T-cell (primary cell): Measurements from ENCODE around the gene STON2. TPM values are rescaled to one million over a fixed set of nuclear protein-coding genes. Genes with fewer than 3 reads are reported as not detected.

Source experiments
- ATAC-seq, 4 experiments: fragments of 200-7000 bp in 3 of 4; fragments of 150-1000 bp in 1 of 4; cut with Tn5 transposase; replicated peaks in 1 of 4; 1 replicate in 3 of 4; 2 replicates in 1 of 4; pipeline ENCODE4 v1.10.0; 2021; ENCODE audit warnings: moderate library complexity in 3 of 4, mild to moderate bottlenecking in 2 of 4, moderate number of reproducible peaks in 1 of 4
- CTCF ChIA-PET, 2 donors: fragments of 300-600 bp; sonication (Branson Sonifier 250); formaldehyde crosslinking; loops; one replicate each; lab custom pipeline; 2022; ENCODE audit warnings: antibody characterized with exemption in 2 of 2; lab: Charles Lee
- POLR2A ChIA-PET, 2 donors: fragments of 300-600 bp; sonication (Branson Sonifier 250); formaldehyde crosslinking; loops; one replicate each; lab custom pipeline; 2022; ENCODE audit warnings: antibody characterized with exemption in 2 of 2; lab: Charles Lee
- DNase-seq, 35 experiments: peaks; one replicate each; pipeline versions ENCODE4 v3.0.0 to v3.0.0-alpha.2; 2013 to 2023
- H3K27ac ChIP-seq: one replicate; pipeline ENCODE4 v1.5.1; 2013; ENCODE audit warnings: low read length
- H3K27me3 ChIP-seq, 2 experiments: replicated peaks in 1 of 2; 1 replicate in 1 of 2; 2 replicates in 1 of 2; pipeline versions ENCODE4 v1.6.1 to v1.7.0; 2013; ENCODE audit warnings: low read length in 1 of 2, mixed read lengths in 1 of 2; ENCODE audit not compliant: control insufficient read depth in 2 of 2, insufficient read depth in 2 of 2; ENCODE audit errors: extremely low read depth in 1 of 2
- H3K36me3 ChIP-seq, 2 donors: 1 replicate in 1 of 2; 2 replicates in 1 of 2; pipeline versions ENCODE4 v1.6.1 to v1.7.0; 2013; ENCODE audit warnings: low read length in 1 of 2; ENCODE audit not compliant: control insufficient read depth in 2 of 2, insufficient read depth in 1 of 2; ENCODE audit errors: extremely low read depth in 1 of 2
- H3K4me1 ChIP-seq, 2 experiments: 1 replicate in 1 of 2; 2 replicates in 1 of 2; pipeline versions ENCODE4 v1.6.1 to v1.7.0; 2013; ENCODE audit warnings: low read length in 2 of 2, mixed read lengths in 1 of 2; ENCODE audit not compliant: insufficient read depth in 2 of 2, control insufficient read depth in 1 of 2; ENCODE audit errors: extremely low read depth in 1 of 2
- H3K4me3 ChIP-seq, 2 donors: 1 replicate in 1 of 2; 2 replicates in 1 of 2; pipeline versions ENCODE4 v1.5.1 to v1.7.0; 2013; ENCODE audit warnings: mild to moderate bottlenecking in 2 of 2, low read length in 1 of 2, moderate library complexity in 1 of 2; ENCODE audit not compliant: control insufficient read depth in 1 of 2; ENCODE audit errors: extremely low read depth in 1 of 2
- H3K9me3 ChIP-seq: 2 replicates; pipeline ENCODE4 v1.7.0; 2013
- H3K27ac Mint-ChIP-seq, 2 donors: one replicate each; pipeline ENCODE4 v1.8.0; 2020 to 2021; ENCODE audit warnings: mild to moderate bottlenecking in 2 of 2, mixed read lengths in 2 of 2
- H3K27me3 Mint-ChIP-seq, 2 donors: one replicate each; pipeline ENCODE4 v1.8.0; 2021 to 2022; ENCODE audit warnings: mixed read lengths in 2 of 2
- H3K36me3 Mint-ChIP-seq: one replicate; pipeline ENCODE4 v1.8.0; 2021; ENCODE audit warnings: mixed read lengths
- H3K4me1 Mint-ChIP-seq, 3 donors: one replicate each; pipeline ENCODE4 v1.8.0; 2020 to 2022; ENCODE audit warnings: mixed read lengths in 3 of 3, mild to moderate bottlenecking in 1 of 3
- H3K4me3 Mint-ChIP-seq, 3 donors: one replicate each; pipeline ENCODE4 v1.8.0; 2020 to 2022; ENCODE audit warnings: mild to moderate bottlenecking in 3 of 3, mixed read lengths in 3 of 3, moderate library complexity in 3 of 3
- H3K9me3 Mint-ChIP-seq, 3 donors: one replicate each; pipeline ENCODE4 v1.8.0; 2020 to 2022; ENCODE audit warnings: mixed read lengths in 3 of 3
- WGBS: methylation state at CpG from one replicate; pipeline ENCODE4 v1.1.5; 2013; ENCODE audit warnings: missing lambda C conversion rate; ENCODE audit not compliant: insufficient coverage; 5-methylcytosine and 5-hydroxymethylcytosine counted together
- total RNA-seq, 35 experiments: library from RNA in 6 of 35; stranded (reverse) in 6 of 35; fragments of 120-200 nt in 1 of 35; gene quantifications; one replicate each; pipeline versions ENCODE4 v1.2.1 to v1.2.4 and lab custom pipeline; 2013 to 2026

STON2 gene
- total RNA-seq, 5 donors from 2014 or later (not counting 1 experiment from before 2014, with no cell fraction given): 0.22 to 1.8 (median 0.40) TPM

DNA sequence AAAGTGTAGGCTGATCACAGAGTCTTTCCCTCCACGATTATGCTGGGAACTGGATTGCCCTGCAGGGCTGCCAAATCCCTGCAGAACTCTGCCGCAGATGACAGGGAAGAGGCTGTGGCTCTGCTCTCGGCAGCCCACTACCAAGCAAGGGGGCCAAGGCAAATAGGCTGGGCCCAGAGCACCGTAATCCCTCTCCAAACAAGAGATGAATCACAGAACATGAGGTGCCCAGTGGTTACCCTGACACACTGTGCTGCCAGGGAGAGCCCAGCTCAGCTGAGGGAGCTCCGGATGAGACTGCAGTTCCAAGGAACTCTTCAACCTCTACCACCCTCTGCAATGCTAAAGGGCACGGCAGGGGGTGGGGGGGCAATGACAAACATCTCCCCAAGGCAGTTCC is 33.9 kb downstream of the STON2 start:
- H3K4me1 ChIP-seq: no peaks in the 10 kb centered on the region
- no peaks in the 10 kb centered on the region for H3K9me3 ChIP-seq
- peaks cover 0 to 19% of the 10 kb centered on the region in 2 experiments for H3K27me3 ChIP-seq
- no peak overlapping the region for H3K4me3 ChIP-seq
- no peaks in the 10 kb centered on the region for H3K36me3 ChIP-seq
- Mint-ChIP-seq H3K27me3 (peaks cover 14 to 17% of the 10 kb centered on the region in 2 donors), H3K4me1 (no peaks in the 10 kb centered on the region), H3K27ac (no peak overlapping the region), H3K4me3 (no peak overlapping the region), H3K9me3 (no peaks in the 10 kb centered on the region), H3K36me3 (no peaks in the 10 kb centered on the region)
- POLR2A ChIA-PET: interaction anchor here in 1 of 2 donors (0.9 kb wide), 1 partner anchor 19 kb away, joined by 3 read pairs; no protein-coding TSS in a partner anchor
- ATAC-seq (no peak), DNase-seq (no peak)
- CTCF ChIA-PET: no interaction called here
- H3K27ac ChIP-seq: no peak overlapping the region
- WGBS: 68% methylated on average over 3 of the region's 6 CpGs

DNA sequence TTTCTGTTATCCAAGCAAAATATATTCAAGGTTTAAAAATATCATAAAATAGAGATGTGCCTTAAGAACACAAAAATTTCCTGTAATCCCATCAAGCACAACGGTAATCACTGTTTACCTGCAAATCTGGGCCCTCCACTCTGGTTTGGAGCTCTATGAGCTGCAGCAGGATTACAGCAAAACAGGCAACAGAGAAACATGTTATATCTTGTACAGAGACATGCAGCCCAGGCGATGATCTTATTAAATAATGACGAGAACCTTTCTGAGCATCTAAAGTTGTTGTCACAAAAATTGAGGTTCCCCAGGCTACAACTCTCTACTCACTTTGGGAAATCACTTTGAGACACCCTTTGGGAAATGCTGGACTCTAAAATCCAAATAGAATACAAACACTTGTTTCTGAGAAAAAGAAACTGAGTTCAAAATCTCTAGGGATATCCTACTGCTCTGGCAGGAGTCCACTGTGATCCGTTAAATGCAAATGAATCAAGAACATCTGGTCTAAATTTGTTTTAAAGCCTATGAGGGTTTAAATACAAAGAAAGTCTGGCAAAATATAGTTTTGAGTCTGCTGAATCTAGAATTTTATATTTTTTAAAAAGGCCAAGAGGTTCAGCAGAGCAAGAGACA is 36.3 kb downstream of the STON2 start:
- no peaks in the 10 kb centered on the region for H3K36me3 ChIP-seq
- Mint-ChIP-seq H3K4me1 (no peaks in the 10 kb centered on the region), H3K4me3 (no peak overlapping the region), H3K9me3 (no peaks in the 10 kb centered on the region), H3K27ac (no peak overlapping the region), H3K27me3 (peaks cover 7 to 8% of the 10 kb centered on the region in 2 donors), H3K36me3 (no peaks in the 10 kb centered on the region)
- DNase-seq: no peak
- ChIA-PET POLR2A (interaction anchor here in 1 of 2 donors (0.7 kb wide), 1 partner anchor 21 kb away, joined by 3 read pairs; no protein-coding TSS in a partner anchor), CTCF (no interaction called here)
- H3K27ac ChIP-seq: no peak overlapping the region
- H3K4me1 ChIP-seq: no peaks in the 10 kb centered on the region
- peaks cover 0 to 15% of the 10 kb centered on the region in 2 experiments for H3K27me3 ChIP-seq
- 83% methylated on average over 4 of the region's 4 CpGs for WGBS
- no peak overlapping the region for H3K4me3 ChIP-seq
- ATAC-seq: no peak
- no peaks in the 10 kb centered on the region for H3K9me3 ChIP-seq

DNA sequence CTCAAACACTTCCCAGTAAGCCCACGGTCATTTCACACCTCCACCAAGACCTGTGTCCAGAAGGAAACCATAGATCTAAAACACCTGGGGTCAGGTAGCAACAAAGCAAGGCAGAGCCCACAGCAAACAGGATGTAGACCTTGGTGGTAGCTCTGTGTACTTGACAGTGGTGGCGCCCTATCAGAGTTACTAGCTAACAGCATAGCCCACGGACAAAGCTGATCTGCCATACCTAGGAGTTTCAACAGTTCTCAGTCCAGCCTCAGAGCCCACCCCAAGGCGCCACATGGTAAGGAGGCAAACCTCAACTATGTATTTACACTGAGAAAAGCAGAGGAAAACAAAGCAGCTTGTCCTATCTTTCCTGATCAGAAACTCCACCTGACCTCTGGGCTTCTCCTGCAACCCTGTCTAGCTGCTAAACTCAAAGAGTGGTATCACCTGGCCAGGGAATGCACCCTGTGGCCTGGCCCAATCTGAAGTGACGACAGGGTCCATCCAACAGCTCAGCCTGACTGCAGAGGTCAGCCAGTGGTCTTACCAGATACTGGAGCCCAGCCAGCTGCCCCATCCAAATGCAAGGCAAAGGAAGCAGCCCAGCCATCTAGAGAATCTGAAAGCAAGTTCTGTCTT is 46.3 kb downstream of the STON2 start:
- ChIA-PET CTCF (no interaction called here), POLR2A (no interaction called here)
- Histone ChIP-seq H3K4me1 (no peaks in the 10 kb centered on the region), H3K27me3 (no peaks in the 10 kb centered on the region), H3K4me3 (no peak overlapping the region), H3K9me3 (no peaks in the 10 kb centered on the region), H3K36me3 (no peaks in the 10 kb centered on the region), H3K27ac (no peak overlapping the region)
- Mint-ChIP-seq H3K9me3 (peaks cover 0 to 17% (median 10%) of the 10 kb centered on the region in 3 donors), H3K4me3 (no peak overlapping the region), H3K27me3 (peaks cover 0 to 3% of the 10 kb centered on the region in 2 donors), H3K27ac (no peak overlapping the region), H3K4me1 (no peaks in the 10 kb centered on the region), H3K36me3 (no peaks in the 10 kb centered on the region)
- 78% methylated on average over 3 of the region's 5 CpGs for WGBS
- ATAC-seq (no peak), DNase-seq (no peak)

DNA sequence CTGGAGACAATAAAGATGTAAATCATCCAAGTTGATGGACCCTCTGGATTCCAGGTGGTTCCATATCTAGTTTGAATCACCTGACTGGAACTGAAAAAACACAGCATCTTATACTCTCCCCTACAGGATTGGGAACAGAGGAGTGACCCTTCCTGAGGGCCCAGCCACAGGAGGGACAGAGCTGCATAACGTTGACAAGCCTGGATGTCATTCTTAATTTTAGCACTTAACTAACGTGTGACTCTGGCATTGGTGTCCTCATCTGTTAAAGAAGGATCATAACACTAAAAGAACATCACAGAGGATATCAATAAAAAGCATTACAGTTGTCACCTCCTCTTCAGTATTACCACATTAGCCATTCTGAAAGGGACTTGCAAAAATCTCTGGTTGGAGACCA is 47.7 kb downstream of the STON2 start:
- no peak for ATAC-seq
- CTCF ChIA-PET: no interaction called here

DNA sequence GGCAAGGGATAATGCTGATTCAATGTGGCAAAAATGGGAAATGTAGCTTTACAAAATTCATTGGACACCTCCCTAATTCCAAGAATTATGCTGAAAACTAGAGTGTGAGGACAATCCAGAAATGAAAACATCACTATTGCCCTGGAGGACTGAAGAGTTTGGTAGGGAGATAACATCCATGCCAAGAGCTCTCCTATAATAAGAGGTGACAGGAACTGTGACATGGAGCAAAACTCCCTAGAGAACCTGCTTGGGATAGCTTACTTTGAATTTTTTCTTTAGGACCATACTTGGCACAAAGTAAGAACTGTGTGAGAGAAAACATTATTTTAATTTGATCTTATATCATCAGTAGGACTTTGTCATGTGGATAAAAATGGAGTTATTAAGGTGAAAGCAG is 48.9 kb downstream of the STON2 start:
- CTCF ChIA-PET: no interaction called here
- Mint-ChIP-seq H3K4me1 (no peaks in the 10 kb centered on the region), H3K9me3 (peaks cover 0 to 17% (median 10%) of the 10 kb centered on the region in 3 donors), H3K27ac (no peak overlapping the region), H3K4me3 (no peak overlapping the region), H3K27me3 (peaks cover under 1 to 5% of the 10 kb centered on the region in 2 donors), H3K36me3 (no peaks in the 10 kb centered on the region)
- Histone ChIP-seq H3K36me3 (no peaks in the 10 kb centered on the region), H3K27ac (no peak overlapping the region), H3K9me3 (no peaks in the 10 kb centered on the region), H3K4me1 (no peaks in the 10 kb centered on the region), H3K27me3 (no peaks in the 10 kb centered on the region), H3K4me3 (no peak overlapping the region)
- DNase-seq: no peak
- ATAC-seq: no peak
- POLR2A ChIA-PET: no interaction called here

More for the DNA sequence above, 47.7 kb downstream of the STON2 start:
- H3K4me3 ChIP-seq: no peak overlapping the region
- H3K27me3 ChIP-seq: no peaks in the 10 kb centered on the region
- H3K4me1 Mint-ChIP-seq: no peaks in the 10 kb centered on the region
- H3K36me3 ChIP-seq: no peaks in the 10 kb centered on the region
- H3K9me3 ChIP-seq: no peaks in the 10 kb centered on the region
- H3K27ac Mint-ChIP-seq: no peak overlapping the region
- no peak for DNase-seq
- H3K27me3 Mint-ChIP-seq: peaks cover 0 to 3% of the 10 kb centered on the region in 2 donors
- H3K36me3 Mint-ChIP-seq: no peaks in the 10 kb centered on the region
- peaks cover 0 to 17% (median 10%) of the 10 kb centered on the region in 3 donors for H3K9me3 Mint-ChIP-seq
- POLR2A ChIA-PET: no interaction called here
- H3K4me1 ChIP-seq: no peaks in the 10 kb centered on the region
- no peak overlapping the region for H3K4me3 Mint-ChIP-seq
- no peak overlapping the region for H3K27ac ChIP-seq
- WGBS: 76% methylated on average over 2 of the region's 2 CpGs

DNA sequence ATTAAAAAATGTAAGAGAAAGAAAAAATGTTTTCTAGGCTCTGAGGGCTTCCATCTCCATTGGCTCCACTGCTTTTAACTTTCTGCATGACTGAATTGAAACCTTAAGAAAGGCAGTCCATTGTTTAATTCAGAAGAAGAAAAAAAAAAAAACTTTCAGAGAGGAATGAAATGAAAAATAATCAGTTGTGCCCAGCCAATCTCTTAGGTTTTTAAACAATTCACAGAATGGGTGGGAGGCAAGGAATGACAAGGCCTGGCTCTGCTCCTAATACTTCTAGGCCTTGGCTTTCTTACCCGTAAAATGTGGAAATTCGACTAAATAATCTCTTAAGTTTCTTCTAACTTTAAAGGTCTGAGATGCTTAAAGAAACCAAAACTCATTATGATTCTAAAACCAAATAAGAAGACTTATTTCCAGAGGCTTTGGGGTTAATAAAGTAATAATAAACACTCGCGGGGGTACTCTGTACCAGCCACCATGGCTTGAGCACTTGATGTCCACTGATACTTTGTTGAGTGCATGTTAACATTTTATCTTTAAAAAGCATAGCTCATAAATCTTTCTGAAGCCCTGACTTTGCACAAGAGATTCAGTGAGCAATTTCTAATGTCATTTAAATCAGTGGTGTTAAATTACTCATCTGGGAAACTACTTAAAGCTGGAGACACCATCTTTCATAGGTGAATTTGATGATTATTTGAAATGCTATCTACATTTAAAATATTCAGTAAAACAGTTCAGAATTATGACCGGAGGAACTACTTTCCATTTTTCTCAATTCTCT is 49.6 kb downstream of the STON2 start:
- Histone ChIP-seq H3K9me3 (no peaks in the 10 kb centered on the region), H3K4me1 (no peaks in the 10 kb centered on the region)
- no peak for ATAC-seq

More for the DNA sequence above, 49.6 kb downstream of the STON2 start:
- Histone ChIP-seq H3K36me3 (no peaks in the 10 kb centered on the region), H3K27me3 (no peaks in the 10 kb centered on the region), H3K27ac (no peak overlapping the region), H3K4me3 (no peak overlapping the region)
- ChIA-PET POLR2A (interaction anchor here in 1 of 2 donors (0.6 kb wide), 1 partner anchor 20 kb away, joined by 3 read pairs; no protein-coding TSS in a partner anchor), CTCF (no interaction called here)
- H3K4me1 Mint-ChIP-seq: no peaks in the 10 kb centered on the region
- H3K9me3 Mint-ChIP-seq: peaks cover 0 to 17% (median 10%) of the 10 kb centered on the region in 3 donors
- no peaks in the 10 kb centered on the region for H3K36me3 Mint-ChIP-seq
- no peak for DNase-seq
- no CpG with 5 or more reads among the region's 5 CpGs for WGBS
- no peak overlapping the region for H3K27ac Mint-ChIP-seq
- H3K4me3 Mint-ChIP-seq: no peak overlapping the region
- peaks cover 3 to 8% of the 10 kb centered on the region in 2 donors for H3K27me3 Mint-ChIP-seq
